SK-N-SH treated with all-trans-retinoic acid at 6 μM for 48 hours (cell line): ENCODE results near the gene PLCZ1.

Experiments used
- ARNTL ChIP-seq: fragments of 450-650 bp; formaldehyde crosslinking; IDR thresholded peaks from 2 replicates; pipeline ENCODE4 v1.5.0; 2020; ENCODE audit warnings: low read depth, mild to moderate bottlenecking, moderate library complexity, borderline replicate concordance
- CREB5 ChIP-seq: fragments of 250-450 bp; sonication (Bioruptor Pico); IDR thresholded peaks from 2 replicates; pipeline ENCODE4 v1.5.1; 2020; ENCODE audit warnings: low read depth, mild to moderate bottlenecking, moderate library complexity
- CSDC2 ChIP-seq: fragments of 250-450 bp; sonication (Bioruptor Pico); IDR thresholded peaks from 2 replicates; pipeline ENCODE4 v1.5.0; 2020; ENCODE audit warnings: mild to moderate bottlenecking, moderate library complexity
- GLIS3 ChIP-seq: fragments of 250-450 bp; sonication (Bioruptor Pico); IDR thresholded peaks from 2 replicates; pipeline ENCODE4 v1.5.0; 2020; ENCODE audit warnings: mild to moderate bottlenecking, moderate library complexity
- OSR1 ChIP-seq: fragments of 250-450 bp; sonication (Bioruptor Pico); IDR thresholded peaks from 2 replicates; pipeline ENCODE4 v1.8.0; 2022; ENCODE audit warnings: moderate library complexity, mild to moderate bottlenecking, inconsistent platforms
- RARB ChIP-seq: fragments of 250-450 bp; sonication (Bioruptor Pico); IDR thresholded peaks from 2 replicates; pipeline ENCODE4 v1.8.0; 2021; ENCODE audit warnings: mild to moderate bottlenecking, moderate library complexity
- SNAI2 ChIP-seq: fragments of 250-450 bp; sonication (Bioruptor Pico); IDR thresholded peaks from 2 replicates; pipeline ENCODE4 v1.5.0; 2020; ENCODE audit warnings: mild to moderate bottlenecking, moderate library complexity
- TCF4 ChIP-seq: fragments of 250-450 bp; sonication (Bioruptor Pico); IDR thresholded peaks from 2 replicates; pipeline ENCODE4 v1.8.0; 2021; ENCODE audit warnings: mild to moderate bottlenecking, moderate library complexity, borderline replicate concordance
- TOX ChIP-seq: fragments of 250-450 bp; sonication (Bioruptor Pico); IDR thresholded peaks from 2 replicates; pipeline ENCODE4 v1.8.0; 2021; ENCODE audit warnings: mild to moderate bottlenecking, moderate library complexity, borderline replicate concordance
- ZC3H10 ChIP-seq: fragments of 250-450 bp; sonication (Bioruptor Pico); IDR thresholded peaks from 2 replicates; pipeline ENCODE4 v1.5.1; 2021; ENCODE audit warnings: mild to moderate bottlenecking, moderate library complexity
- ZNF565 ChIP-seq: fragments of 450-650 bp; formaldehyde crosslinking; conservative IDR thresholded peaks from 2 replicates; pipeline ENCODE4 v1.5.0; 2020; ENCODE audit warnings: low read depth, mild to moderate bottlenecking, moderate library complexity
- ZNF8 ChIP-seq: fragments of 450-650 bp; formaldehyde crosslinking; IDR thresholded peaks from 2 replicates; pipeline ENCODE4 v1.5.0; 2020; ENCODE audit warnings: mild to moderate bottlenecking, moderate library complexity
- TF ChIP-seq, protein P1 (sequence below): fragments of 250-450 bp; sonication (Bioruptor Pico); IDR thresholded peaks from 2 replicates; pipeline ENCODE4 v1.8.0; 2021; ENCODE audit warnings: low read depth, mild to moderate bottlenecking, moderate library complexity, borderline replicate concordance
- TF ChIP-seq, protein P2 (sequence below): fragments of 250-450 bp; sonication (Bioruptor Pico); IDR thresholded peaks from 2 replicates; pipeline ENCODE4 v1.5.1; 2021; ENCODE audit warnings: mild to moderate bottlenecking, moderate library complexity

- TF ChIP-seq TCF4 (CRISPR knock-in tag) = no peak
- TF ChIP-seq RARB (CRISPR knock-in tag) = no peak
- TF ChIP-seq CSDC2 = no peak
- no peak for TF ChIP-seq CREB5 (CRISPR knock-in tag)
- TF ChIP-seq ZNF8 (CRISPR knock-in tag) = no peak
- no peak for TF ChIP-seq OSR1 (CRISPR knock-in tag)
- no peak for TF ChIP-seq GLIS3 (CRISPR knock-in tag)
- no peak for TF ChIP-seq SNAI2
- TF ChIP-seq ZNF565 (CRISPR knock-in tag) = no peak
- no peak for TF ChIP-seq ARNTL (CRISPR knock-in tag)
- TF ChIP-seq ZC3H10 (CRISPR knock-in tag) = no peak
- TF ChIP-seq, protein P1, sequence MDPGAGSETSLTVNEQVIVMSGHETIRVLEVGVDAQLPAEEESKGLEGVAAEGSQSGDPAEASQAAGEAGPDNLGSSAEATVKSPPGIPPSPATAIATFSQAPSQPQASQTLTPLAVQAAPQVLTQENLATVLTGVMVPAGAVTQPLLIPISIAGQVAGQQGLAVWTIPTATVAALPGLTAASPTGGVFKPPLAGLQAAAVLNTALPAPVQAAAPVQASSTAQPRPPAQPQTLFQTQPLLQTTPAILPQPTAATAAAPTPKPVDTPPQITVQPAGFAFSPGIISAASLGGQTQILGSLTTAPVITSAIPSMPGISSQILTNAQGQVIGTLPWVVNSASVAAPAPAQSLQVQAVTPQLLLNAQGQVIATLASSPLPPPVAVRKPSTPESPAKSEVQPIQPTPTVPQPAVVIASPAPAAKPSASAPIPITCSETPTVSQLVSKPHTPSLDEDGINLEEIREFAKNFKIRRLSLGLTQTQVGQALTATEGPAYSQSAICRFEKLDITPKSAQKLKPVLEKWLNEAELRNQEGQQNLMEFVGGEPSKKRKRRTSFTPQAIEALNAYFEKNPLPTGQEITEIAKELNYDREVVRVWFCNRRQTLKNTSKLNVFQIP = no peak
- TF ChIP-seq, protein P2, sequence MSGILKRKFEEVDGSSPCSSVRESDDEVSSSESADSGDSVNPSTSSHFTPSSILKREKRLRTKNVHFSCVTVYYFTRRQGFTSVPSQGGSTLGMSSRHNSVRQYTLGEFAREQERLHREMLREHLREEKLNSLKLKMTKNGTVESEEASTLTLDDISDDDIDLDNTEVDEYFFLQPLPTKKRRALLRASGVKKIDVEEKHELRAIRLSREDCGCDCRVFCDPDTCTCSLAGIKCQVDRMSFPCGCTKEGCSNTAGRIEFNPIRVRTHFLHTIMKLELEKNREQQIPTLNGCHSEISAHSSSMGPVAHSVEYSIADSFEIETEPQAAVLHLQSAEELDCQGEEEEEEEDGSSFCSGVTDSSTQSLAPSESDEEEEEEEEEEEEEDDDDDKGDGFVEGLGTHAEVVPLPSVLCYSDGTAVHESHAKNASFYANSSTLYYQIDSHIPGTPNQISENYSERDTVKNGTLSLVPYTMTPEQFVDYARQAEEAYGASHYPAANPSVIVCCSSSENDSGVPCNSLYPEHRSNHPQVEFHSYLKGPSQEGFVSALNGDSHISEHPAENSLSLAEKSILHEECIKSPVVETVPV (CRISPR knock-in tag) = no peak
- TF ChIP-seq TOX (CRISPR knock-in tag) = 0 out of 2 replicates have a peak, but pooled peaks have one; percentile 25
Observed at GRCh38 chr12:18696971-18697602, 40.7 kb downstream of the PLCZ1 start.
